NCI-H1436 (cell line): Measurements from ENCODE around the gene NOC4L.

ENCODE experiments used
- DNase-seq: peaks from one replicate; lab custom pipeline; 2025; lab: John Stamatoyannopoulos, UW

The NOC4L gene

DNA sequence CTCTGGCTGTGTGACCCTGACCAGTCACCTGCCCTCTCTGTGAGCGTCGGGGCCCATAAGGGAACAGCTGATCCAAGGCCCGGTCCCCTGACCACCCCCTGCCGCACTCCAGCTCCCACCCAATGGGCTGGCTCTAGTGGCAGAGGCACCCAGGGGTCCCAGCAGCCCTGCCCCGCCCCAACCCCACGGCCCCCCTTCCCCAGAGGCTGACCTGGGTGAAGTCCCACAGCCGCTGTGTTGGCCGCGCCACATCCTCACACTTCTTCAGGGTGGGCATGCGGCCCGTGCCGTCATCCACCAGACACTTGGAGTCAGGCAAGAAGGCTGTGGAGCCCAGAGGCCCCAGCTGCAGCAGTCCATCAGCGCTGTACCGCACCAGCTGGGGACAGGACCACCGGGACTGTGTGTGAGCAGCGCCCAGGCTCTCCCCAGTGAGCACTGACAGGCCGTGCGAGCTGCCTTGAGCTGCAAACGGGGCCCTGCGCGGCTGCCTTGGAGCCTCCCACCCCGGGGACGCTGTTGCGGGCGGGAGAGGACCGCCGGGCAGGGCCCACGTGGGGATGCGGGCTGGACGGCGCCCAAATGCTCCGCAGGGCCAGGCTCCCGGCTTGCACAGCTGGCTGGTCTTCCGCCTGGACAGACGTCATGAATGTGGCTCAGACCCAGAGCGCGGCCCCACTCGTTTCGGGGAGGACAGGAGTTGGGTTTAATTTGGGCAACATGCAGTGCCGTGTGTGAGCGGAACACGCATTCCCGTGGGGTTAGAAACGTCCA, 53.5 kb downstream of the NOC4L start:
- DNase-seq = no peak

- DNase-seq = no peak
Observed at GRCh38 chr12:132199101-132199500, 54.8 kb downstream of the NOC4L start.

- no peak for DNase-seq
Observed at GRCh38 chr12:132199526-132200319, 55.5 kb downstream of the NOC4L start.

DNA sequence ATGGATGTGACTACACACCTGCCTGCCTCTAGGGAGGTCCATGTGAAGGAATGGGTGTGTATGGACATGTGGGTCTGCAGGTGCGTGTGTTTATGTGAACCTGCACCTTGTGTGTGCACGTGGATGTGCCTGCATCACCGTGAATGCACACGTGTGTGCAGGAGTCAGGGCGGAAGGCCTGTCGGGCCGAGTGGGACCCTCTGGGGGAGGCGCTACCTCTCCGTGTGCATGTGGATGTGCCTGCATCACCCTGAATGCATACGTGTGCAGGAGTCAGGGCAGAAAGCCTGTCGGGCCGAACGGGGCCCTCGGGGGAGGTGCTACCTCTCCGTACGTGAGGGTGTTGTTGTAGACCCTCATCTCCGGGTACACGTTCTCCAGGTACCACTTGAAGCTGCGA, 56.5 kb downstream of the NOC4L start:
- DNase-seq = no peak

GRCh38 chr12:132201391-132202120, 57.3 kb downstream of the NOC4L start:
- DNase-seq = no peak
